GM23338 (cell line): ENCODE data around the gene LCN12. TPM values are rescaled to one million over a fixed set of nuclear protein-coding genes. Genes with fewer than 3 reads are reported as not detected.

Experiments used
- ATAC-seq: fragments of 200-7000 bp; cut with Tn5 transposase; 3 replicates; pipeline ENCODE4 v1.9.1; 2020
- DNase-seq: peaks from one replicate; pipeline ENCODE4 v3.0.0-alpha.2; 2015; ENCODE audit warnings: low spot score
- H2AFZ ChIP-seq: fragments of 200-600 bp; sonication (generic); 2 replicates; pipeline ENCODE4 v1.8.0; 2016; ENCODE audit warnings: antibody characterized with exemption, mild to moderate bottlenecking, moderate library complexity
- H3F3A ChIP-seq: fragments of 200-600 bp; sonication (generic); replicated peaks from 2 replicates; pipeline ENCODE4 v1.8.0; 2017; ENCODE audit warnings: antibody characterized with exemption, mixed run types, low read depth
- H3K27ac ChIP-seq: fragments of 200-600 bp; sonication (generic); 2 replicates; pipeline ENCODE4 v1.6.1; 2016; ENCODE audit warnings: low read depth
- H3K27me3 ChIP-seq: fragments of 200-600 bp; sonication (generic); 2 replicates; pipeline ENCODE4 v1.8.0; 2016; ENCODE audit warnings: mild to moderate bottlenecking, mixed run types, moderate library complexity; ENCODE audit not compliant: insufficient read depth
- H3K36me3 ChIP-seq: fragments of 200-600 bp; sonication (generic); 2 replicates; pipeline ENCODE4 v1.8.0; 2016; ENCODE audit warnings: mild to moderate bottlenecking; ENCODE audit not compliant: insufficient read depth
- H3K4me1 ChIP-seq: fragments of 200-600 bp; sonication (generic); 2 replicates; pipeline ENCODE4 v1.8.0; 2016; ENCODE audit warnings: mild to moderate bottlenecking, moderate library complexity; ENCODE audit not compliant: insufficient read depth
- H3K4me2 ChIP-seq: fragments of 200-600 bp; sonication (generic); 2 replicates; pipeline ENCODE4 v1.7.1; 2017; ENCODE audit warnings: mixed run types
- H3K4me3 ChIP-seq: fragments of 200-600 bp; sonication (generic); 2 replicates; pipeline ENCODE4 v1.6.1; 2016; ENCODE audit warnings: mixed run types
- H3K79me2 ChIP-seq: fragments of 200-600 bp; sonication (generic); replicated peaks from 2 replicates; pipeline ENCODE4 v1.8.0; 2017; ENCODE audit warnings: mild to moderate bottlenecking; ENCODE audit not compliant: insufficient read depth
- H3K9me2 ChIP-seq: fragments of 200-600 bp; sonication (generic); 2 replicates; pipeline ENCODE4 v1.8.0; 2017; ENCODE audit not compliant: insufficient read depth
- H4K20me1 ChIP-seq: fragments of 200-600 bp; sonication (generic); replicated peaks from 2 replicates; pipeline ENCODE4 v1.8.0; 2017; ENCODE audit warnings: mild to moderate bottlenecking; ENCODE audit not compliant: insufficient read depth
- H3K27ac Mint-ChIP-seq: 2 replicates; pipeline ENCODE4 v1.8.0; 2020; ENCODE audit warnings: inconsistent platforms, mild to moderate bottlenecking, moderate library complexity, mixed read lengths
- H3K27me3 Mint-ChIP-seq: 3 replicates; pipeline ENCODE4 v1.8.0; 2022; ENCODE audit warnings: low read depth, mild to moderate bottlenecking, moderate library complexity, mixed read lengths, inconsistent platforms; ENCODE audit not compliant: insufficient read depth, poor library complexity
- H3K36me3 Mint-ChIP-seq: 3 replicates; pipeline ENCODE4 v1.8.0; 2021; ENCODE audit warnings: low read depth, mild to moderate bottlenecking, inconsistent platforms, moderate library complexity, mixed read lengths
- H3K4me1 Mint-ChIP-seq: 3 replicates; pipeline ENCODE4 v1.8.0; 2020; ENCODE audit warnings: mild to moderate bottlenecking, inconsistent platforms, mixed read lengths
- H3K4me3 Mint-ChIP-seq: 3 replicates; pipeline ENCODE4 v1.8.0; 2021; ENCODE audit warnings: moderate library complexity, mild to moderate bottlenecking, inconsistent platforms, mixed read lengths
- H3K9me3 Mint-ChIP-seq: 3 replicates; pipeline ENCODE4 v1.8.0; 2020; ENCODE audit warnings: moderate library complexity, mild to moderate bottlenecking, inconsistent platforms, mixed read lengths
- ETS1 ChIP-seq: IDR thresholded peaks from 2 replicates; pipeline ENCODE4 v1.6.1; 2016; ENCODE audit warnings: antibody characterized with exemption
- POLR2AphosphoS5 ChIP-seq: IDR thresholded peaks from 2 replicates; pipeline ENCODE4 v1.6.1; 2016; ENCODE audit warnings: antibody characterized with exemption, low read depth
- STAT1 ChIP-seq: IDR thresholded peaks from one replicate; pipeline ENCODE4 v1.6.1; 2016; ENCODE audit warnings: antibody characterized with exemption; ENCODE audit not compliant: unreplicated experiment
- ZNF114 ChIP-seq: fragments of 250-450 bp; sonication (Bioruptor Pico); IDR thresholded peaks from 2 replicates; pipeline ENCODE4 v1.5.0; 2020; ENCODE audit warnings: mild to moderate bottlenecking, moderate library complexity
- ZNF331 ChIP-seq: fragments of 250-450 bp; sonication (Bioruptor Pico); IDR thresholded peaks from 2 replicates; pipeline ENCODE4 v1.5.0; 2020; ENCODE audit warnings: low read depth, mild to moderate bottlenecking, moderate library complexity
- ZNF462 ChIP-seq: fragments of 250-450 bp; sonication (Bioruptor Pico); IDR thresholded peaks from 2 replicates; pipeline ENCODE4 v1.5.0; 2020; ENCODE audit warnings: mild to moderate bottlenecking, moderate library complexity
- polyA plus RNA-seq: library from polyadenylated mRNA; unstranded; fragments of >200 nt; fragmentation: Nextera tagmentation; extraction: Ambion mirVana; gene quantifications from 2 replicates; pipeline ENCODE4 v1.2.1, GENCODE V29; 2016
- total RNA-seq: library from RNA; depleted of rRNA; stranded (reverse); fragments of >200 nt; shearing (Covaris generic); gene quantifications from 2 replicates; pipeline ENCODE4 v1.2.3, GENCODE V29; 2014

Gene LCN12
- total and polyA plus RNA-seq, 2 experiments from 2014 or later = 0.39 to 0.69 TPM

- Histone ChIP-seq H3K4me3 (no peak overlapping the region), H3F3A (no peaks in the 10 kb centered on the region), H3K4me1 (peaks cover 6% of the 10 kb centered on the region; the same call in 1 of the 2 replicates), H3K27me3 (peaks cover 26% of the 10 kb centered on the region), H3K9me2 (no peaks in the 10 kb centered on the region), H3K79me2 (no peaks in the 10 kb centered on the region), H3K27ac (no peak overlapping the region), H3K36me3 (no peaks in the 10 kb centered on the region), H4K20me1 (no peaks in the 10 kb centered on the region), H2AFZ (no peak overlapping the region), H3K4me2 (no peak overlapping the region)
- Mint-ChIP-seq H3K27ac (no peak overlapping the region), H3K4me3 (no peak overlapping the region), H3K36me3 (peaks cover 6% of the 10 kb centered on the region; the same call in 2 of the 3 replicates), H3K4me1 (peaks cover 3% of the 10 kb centered on the region), H3K9me3 (peaks cover 11% of the 10 kb centered on the region), H3K27me3 (peaks cover 10% of the 10 kb centered on the region)
- no peak for DNase-seq
- no peak for TF ChIP-seq ETS1
- no peak for TF ChIP-seq ZNF331 (CRISPR knock-in tag)
- no peak for TF ChIP-seq POLR2AphosphoS5
- TF ChIP-seq ZNF114 (CRISPR knock-in tag) = no peak
- no peak for TF ChIP-seq ZNF462
- no peak for TF ChIP-seq STAT1
- ATAC-seq = no peak
Observed at GRCh38 chr9:137000177-137000930, 48.3 kb downstream of the LCN12 start.
